Type B pancreatic cell (in vitro differentiated cells): ENCODE data around the gene GDA. TPM values are rescaled to one million over a fixed set of nuclear protein-coding genes. Genes with fewer than 3 reads are reported as not detected.
"Not testable (repeated sequence)": the region's sequence is repeated elsewhere in the genome, so short reads cannot be mapped to it uniquely, and the experiment has no call there.

Experiments
- DNase-seq: peaks from one replicate; pipeline ENCODE4 v3.0.0; 2021; ENCODE audit warnings: mixed read lengths; ENCODE audit not compliant: unreplicated experiment; ENCODE audit errors: extremely low spot score
- H3K27ac Mint-ChIP-seq: 2 replicates; pipeline ENCODE4 v1.8.0; 2021; ENCODE audit warnings: mild to moderate bottlenecking, mixed read lengths
- H3K27me3 Mint-ChIP-seq: 2 replicates; pipeline ENCODE4 v1.8.0; 2021; ENCODE audit warnings: mixed read lengths
- H3K36me3 Mint-ChIP-seq: 2 replicates; pipeline ENCODE4 v1.8.0; 2021; ENCODE audit warnings: mixed read lengths
- H3K4me1 Mint-ChIP-seq: one replicate; pipeline ENCODE4 v1.8.0; 2021; ENCODE audit warnings: mixed read lengths; ENCODE audit not compliant: unreplicated experiment
- H3K4me3 Mint-ChIP-seq: 2 replicates; pipeline ENCODE4 v1.8.0; 2021; ENCODE audit warnings: mild to moderate bottlenecking, mixed read lengths
- H3K9me3 Mint-ChIP-seq: 2 replicates; pipeline ENCODE4 v1.8.0; 2021; ENCODE audit warnings: mixed read lengths
- CTCF ChIP-seq: fragments of 200-600 bp; sonication (generic); conservative IDR thresholded peaks from 2 replicates; pipeline ENCODE4 v1.5.0; 2021; ENCODE audit warnings: antibody characterized with exemption, mild to moderate bottlenecking
- total RNA-seq: library from RNA; stranded (reverse); gene quantifications from 2 replicates; pipeline ENCODE4 v1.2.1, GENCODE V29; 2021; ENCODE audit warnings: low replicate concordance

The GDA gene
- total RNA-seq, 1 donor from 2014 or later, result 8.0 TPM

GRCh38 chr9:72278959-72279358 is 129.7 kb downstream of the GDA start:
- H3K9me3 Mint-ChIP-seq, result no peaks in the 10 kb centered on the region
- no peaks in the 10 kb centered on the region for H3K36me3 Mint-ChIP-seq
- TF ChIP-seq CTCF, result no peak
- no peak overlapping the region for H3K4me3 Mint-ChIP-seq
- no peak for DNase-seq
- H3K27me3 Mint-ChIP-seq, result peaks cover 10% of the 10 kb centered on the region
- no peaks in the 10 kb centered on the region for H3K4me1 Mint-ChIP-seq
- no peak overlapping the region for H3K27ac Mint-ChIP-seq

- H3K27me3 Mint-ChIP-seq, result peaks cover 10% of the 10 kb centered on the region
- TF ChIP-seq CTCF, result peak; percentile 96
- H3K9me3 Mint-ChIP-seq, result no peaks in the 10 kb centered on the region
- no peaks in the 10 kb centered on the region for H3K4me1 Mint-ChIP-seq
- H3K4me3 Mint-ChIP-seq, result no peak overlapping the region
- H3K36me3 Mint-ChIP-seq, result no peaks in the 10 kb centered on the region
- peak; percentile 77 for DNase-seq
- H3K27ac Mint-ChIP-seq, result no peak overlapping the region
Observed at GRCh38 chr9:72280913-72281500, 131.8 kb downstream of the GDA start.

- Mint-ChIP-seq H3K27ac (no peak overlapping the region), H3K9me3 (no peaks in the 10 kb centered on the region), H3K4me1 (peaks cover 10% of the 10 kb centered on the region), H3K27me3 (no peaks in the 10 kb centered on the region), H3K36me3 (no peaks in the 10 kb centered on the region), H3K4me3 (no peak overlapping the region)
- no peak for DNase-seq
- no peak for TF ChIP-seq CTCF
Observed at GRCh38 chr9:72289401-72289800, 140.2 kb downstream of the GDA start.

GRCh38 chr9:72290311-72290710 is 141.1 kb downstream of the GDA start:
- H3K4me3 Mint-ChIP-seq, result no peak overlapping the region
- H3K27me3 Mint-ChIP-seq, result no peaks in the 10 kb centered on the region
- no peaks in the 10 kb centered on the region for H3K36me3 Mint-ChIP-seq
- H3K9me3 Mint-ChIP-seq, result no peaks in the 10 kb centered on the region
- peaks cover 10% of the 10 kb centered on the region for H3K4me1 Mint-ChIP-seq
- H3K27ac Mint-ChIP-seq, result no peak overlapping the region
- no peak for TF ChIP-seq CTCF
- DNase-seq, result no peak

- H3K36me3 Mint-ChIP-seq, DNase-seq, H3K4me3 Mint-ChIP-seq, H3K27ac Mint-ChIP-seq, H3K9me3 Mint-ChIP-seq, H3K27me3 Mint-ChIP-seq: not testable (repeated sequence)
- H3K4me1 Mint-ChIP-seq, result peaks cover 10% of the 10 kb centered on the region
Observed at GRCh38 chr9:72291576-72291975, 142.3 kb downstream of the GDA start.

- peak; percentile 78 for TF ChIP-seq CTCF
- no peak overlapping the region for H3K4me3 Mint-ChIP-seq
- peaks cover 10% of the 10 kb centered on the region for H3K4me1 Mint-ChIP-seq
- peak overlapping the region; percentile 60 for H3K27ac Mint-ChIP-seq
- H3K9me3 Mint-ChIP-seq, result no peaks in the 10 kb centered on the region
- H3K27me3 Mint-ChIP-seq, result no peaks in the 10 kb centered on the region
- no peak for DNase-seq
- no peaks in the 10 kb centered on the region for H3K36me3 Mint-ChIP-seq
Observed at GRCh38 chr9:72292256-72292682, 143.0 kb downstream of the GDA start.
